Inflammatory macrophage treated with lipopolysaccharide for 4 hours (primary cell): Measurements from ENCODE around the gene C1orf35.

Experiments used
- DNase-seq: peaks from one replicate; pipeline ENCODE4 v3.0.0-alpha.2; 2020

C1orf35 gene

DNA sequence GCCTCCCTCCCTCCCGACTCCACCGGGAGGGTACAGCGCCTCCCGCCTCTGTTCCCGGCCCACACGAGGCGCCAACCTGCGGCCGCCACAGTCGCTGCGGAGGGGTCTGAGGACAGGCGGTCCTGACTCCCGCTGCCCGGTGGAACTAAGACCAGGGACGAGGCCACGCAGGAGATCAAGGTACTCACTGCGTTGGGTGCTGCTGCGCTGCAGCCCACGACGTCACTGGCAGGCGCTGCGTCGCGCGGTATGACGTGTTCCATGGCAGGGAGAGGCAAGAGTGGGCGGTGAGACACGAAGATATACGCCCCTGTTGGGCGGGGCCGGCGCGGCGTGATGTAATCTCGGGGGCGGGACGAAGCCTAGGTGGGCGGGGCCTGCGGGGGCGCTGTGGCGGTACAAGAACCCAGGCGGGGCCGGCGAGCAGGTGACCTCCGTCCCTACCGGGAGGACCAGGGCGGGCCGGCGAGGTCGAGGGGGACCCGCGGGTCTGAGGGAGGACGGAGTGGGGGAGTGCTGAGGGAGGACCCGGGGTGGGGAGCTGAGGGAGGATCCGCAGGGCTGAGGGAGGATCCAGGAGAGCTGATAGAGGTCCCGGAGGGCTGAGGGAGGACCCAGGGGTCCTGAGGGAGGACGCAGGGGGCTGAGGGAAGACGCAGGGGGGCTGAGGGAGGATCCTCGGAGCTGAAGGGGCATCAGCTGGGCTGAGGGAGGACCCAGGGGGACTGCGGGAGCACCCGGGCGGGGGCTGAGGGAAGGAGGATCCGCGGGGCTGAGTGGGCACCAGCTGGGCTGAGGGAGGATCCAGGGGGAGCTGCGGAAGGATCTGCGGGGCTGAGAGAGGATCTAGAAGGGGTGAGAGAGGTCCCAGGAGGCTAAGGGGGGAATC is 6.2 kb upstream of the C1orf35 start, which contains the start of gene MRPL55:
TSS of gene MRPL55 (minus strand) at position 227 of the 889 bp plus-strand sequence. CDS start 1,039 bp downstream, outside the sequence.
- DNase-seq = peak; percentile 98

DNA sequence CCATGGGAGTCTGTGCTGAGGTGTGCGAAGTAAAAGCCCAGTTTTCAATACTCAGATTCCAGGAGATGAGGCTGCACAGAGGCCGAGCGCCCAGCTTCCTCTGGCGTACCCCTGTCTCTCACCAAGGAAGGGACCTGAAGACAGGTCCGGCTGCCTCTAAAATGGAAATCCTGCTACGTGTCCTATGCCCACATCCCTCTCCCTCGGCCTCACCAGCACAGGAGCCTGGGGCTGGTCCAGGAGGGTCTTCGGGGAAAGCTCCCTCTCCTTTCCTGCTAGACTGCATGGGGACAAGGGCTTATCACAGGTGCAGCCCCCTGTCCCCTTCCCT is 5.6 kb upstream of the C1orf35 start:
- DNase-seq = no peak

DNA sequence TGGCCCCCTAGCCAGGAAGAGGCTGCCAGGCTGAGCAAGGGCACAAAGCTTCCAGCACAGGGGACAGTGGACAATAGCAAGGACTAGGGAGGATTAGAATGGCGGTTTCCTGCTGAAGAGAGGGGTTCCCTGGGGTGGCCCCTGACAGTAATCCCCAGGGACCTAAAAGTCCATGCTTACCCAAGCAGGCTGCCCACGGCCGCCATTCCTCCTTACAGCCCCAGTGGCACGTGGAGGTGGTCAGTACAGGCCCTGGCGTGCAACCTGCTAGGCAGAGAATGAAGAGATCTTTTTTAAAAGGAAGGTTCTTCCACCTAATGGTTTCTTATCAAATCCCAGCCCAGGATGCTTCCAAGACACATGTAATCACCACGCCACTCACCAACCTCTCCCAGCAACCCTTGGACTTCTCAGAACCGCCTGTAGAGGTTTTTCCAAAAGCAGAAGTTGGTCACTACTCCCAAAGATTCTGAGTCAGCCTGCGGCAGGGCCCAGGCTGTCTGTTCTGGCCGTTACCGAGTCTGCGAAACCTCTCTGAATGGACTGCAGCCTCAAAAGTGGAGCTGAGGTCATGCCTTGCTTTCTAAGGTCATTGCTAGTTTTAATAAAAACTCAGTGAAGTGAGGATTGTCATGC is 5.0 kb upstream of the C1orf35 start:
- peak; percentile 73 for DNase-seq

DNA sequence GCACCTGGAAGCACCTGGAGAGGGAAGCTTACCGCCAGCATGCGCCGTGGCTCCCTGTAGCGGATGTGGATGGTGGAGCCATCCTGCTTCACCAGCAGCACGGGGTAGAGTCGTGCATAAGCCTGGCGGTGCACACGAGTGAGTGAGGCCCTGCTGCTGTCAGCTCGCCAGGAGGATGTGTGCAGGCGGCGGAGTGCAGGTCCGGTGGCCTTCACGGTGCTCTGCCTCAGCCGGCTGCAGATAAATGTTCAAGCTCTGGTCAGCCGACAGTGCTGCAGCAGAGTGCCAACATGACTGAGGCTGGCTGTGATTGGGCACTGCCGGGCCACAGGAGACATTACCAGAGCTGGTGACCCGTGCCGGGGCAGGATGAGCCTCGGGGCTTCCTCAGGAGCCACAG is 4.5 kb upstream of the C1orf35 start:
- no peak for DNase-seq

DNA sequence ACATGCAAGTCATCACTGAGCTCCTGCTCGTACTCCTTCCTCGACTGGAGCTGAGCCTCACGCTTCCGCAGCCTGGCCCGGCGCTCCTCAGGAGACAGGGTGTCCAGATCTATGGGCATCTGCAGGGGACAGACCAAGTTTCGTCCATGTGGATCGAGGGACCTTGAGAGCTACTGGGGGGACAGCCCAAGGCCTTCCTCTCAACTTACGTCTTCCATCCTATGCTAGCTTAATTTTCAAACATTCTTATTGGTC is 3.6 kb upstream of the C1orf35 start:
- no peak for DNase-seq

DNA sequence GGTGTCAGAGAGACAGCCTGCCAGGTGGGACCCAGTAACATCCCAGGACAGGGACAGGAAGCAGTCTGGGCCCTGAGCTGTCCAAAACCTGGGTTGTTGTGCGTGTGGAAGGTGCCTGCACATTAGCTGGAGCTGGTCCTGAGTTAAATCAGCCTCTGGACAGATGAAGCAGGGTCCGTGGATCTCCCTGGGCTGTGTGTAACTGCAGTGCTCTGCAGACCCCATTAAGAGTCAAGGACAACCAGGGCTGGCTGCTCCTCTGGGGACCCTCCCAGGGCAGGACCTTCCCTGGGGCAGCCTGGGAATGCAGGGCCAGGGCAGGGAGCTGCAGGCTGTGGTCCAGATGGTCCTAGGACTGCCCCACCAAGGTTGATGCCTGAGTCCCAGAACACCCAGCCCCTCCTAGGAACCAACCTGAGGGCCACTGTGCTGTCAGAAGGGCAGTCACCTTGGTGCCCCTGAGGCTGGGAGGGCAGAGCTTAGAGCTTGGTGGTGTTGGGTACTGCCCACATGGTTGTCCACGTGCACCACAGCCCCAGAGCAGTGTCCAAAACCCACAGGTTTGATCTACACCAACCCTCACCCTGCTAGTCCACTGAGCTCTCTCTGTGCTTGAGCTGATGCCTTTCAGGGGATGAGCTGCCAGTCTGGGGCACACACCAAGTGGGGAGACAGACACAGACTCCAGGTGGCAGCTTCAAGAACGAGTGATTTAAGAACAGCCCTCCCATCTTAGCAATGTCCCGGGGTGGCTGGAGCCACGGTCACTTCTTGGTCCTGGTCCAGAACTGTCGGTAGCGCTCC is 3.1 kb upstream of the C1orf35 start:
- no peak for DNase-seq

DNA sequence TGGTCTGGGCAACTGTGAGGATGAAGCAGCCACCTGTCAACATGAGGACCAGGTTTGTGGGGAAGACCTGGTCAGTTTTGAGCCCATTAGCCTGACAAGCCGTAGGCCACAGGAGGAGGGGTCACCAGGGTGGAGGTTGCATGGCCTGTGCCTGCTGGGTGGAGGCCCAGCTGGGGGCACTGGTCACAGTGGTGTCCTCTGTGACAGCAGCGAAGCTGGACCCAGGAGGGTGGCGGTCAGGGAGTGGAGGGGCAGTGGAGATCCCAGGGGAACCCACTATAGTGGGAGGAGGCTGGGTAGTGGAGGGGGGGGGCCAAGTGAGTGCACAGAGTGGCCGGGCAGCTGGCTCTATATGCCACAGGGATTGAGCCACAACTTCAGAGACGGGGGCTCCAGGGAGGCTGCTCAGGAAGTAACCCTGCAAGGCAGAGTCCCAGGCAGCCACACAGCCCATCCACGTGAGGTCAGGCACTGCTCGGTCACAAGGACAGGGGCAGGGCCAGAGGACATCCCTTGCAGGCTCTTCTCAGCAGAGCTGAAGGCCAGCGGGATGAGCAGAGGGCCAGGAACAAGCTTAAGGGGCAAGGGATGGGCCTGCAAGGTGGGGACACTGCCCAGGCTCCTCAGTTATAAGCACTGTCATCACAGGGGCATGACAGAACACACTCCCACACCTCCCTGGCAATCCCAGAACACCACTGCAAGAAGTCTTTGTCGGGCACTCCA is 2.3 kb upstream of the C1orf35 start:
- no peak for DNase-seq

DNA sequence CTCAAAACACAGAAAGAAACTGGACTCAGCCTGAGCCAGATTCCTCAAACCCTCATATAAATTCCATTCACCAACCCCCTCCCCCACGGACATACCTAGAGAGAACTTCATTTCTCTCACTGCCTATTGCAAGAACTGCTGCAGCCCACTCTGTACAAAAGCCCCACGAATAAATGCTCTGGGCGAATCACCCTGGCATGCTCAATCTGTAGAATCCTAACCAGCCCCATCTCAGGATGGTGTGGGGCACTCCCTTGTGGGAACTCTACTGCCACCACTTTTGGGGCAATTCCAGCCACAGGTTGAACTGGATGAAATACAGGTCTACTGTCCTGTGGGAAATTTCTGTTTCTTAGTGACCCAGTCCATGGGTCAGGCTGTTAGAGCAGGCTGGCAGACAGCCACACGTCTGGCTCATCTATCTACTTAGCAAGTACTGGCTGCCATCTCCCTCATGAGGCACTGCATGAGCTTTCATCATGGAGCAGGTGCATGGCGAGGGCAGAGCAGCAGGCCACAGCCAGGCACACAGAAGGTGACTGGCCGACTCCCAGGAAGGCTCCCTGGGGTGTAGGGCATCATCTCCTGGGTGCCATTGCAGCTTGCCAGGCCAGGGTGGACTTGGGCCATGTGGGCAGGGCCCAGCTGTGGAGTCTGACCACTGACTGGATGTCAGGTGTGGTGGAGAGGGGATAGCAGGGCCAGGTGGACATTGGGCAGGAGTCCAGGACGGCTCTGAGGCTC is 1.6 kb upstream of the C1orf35 start:
- no peak for DNase-seq

DNA sequence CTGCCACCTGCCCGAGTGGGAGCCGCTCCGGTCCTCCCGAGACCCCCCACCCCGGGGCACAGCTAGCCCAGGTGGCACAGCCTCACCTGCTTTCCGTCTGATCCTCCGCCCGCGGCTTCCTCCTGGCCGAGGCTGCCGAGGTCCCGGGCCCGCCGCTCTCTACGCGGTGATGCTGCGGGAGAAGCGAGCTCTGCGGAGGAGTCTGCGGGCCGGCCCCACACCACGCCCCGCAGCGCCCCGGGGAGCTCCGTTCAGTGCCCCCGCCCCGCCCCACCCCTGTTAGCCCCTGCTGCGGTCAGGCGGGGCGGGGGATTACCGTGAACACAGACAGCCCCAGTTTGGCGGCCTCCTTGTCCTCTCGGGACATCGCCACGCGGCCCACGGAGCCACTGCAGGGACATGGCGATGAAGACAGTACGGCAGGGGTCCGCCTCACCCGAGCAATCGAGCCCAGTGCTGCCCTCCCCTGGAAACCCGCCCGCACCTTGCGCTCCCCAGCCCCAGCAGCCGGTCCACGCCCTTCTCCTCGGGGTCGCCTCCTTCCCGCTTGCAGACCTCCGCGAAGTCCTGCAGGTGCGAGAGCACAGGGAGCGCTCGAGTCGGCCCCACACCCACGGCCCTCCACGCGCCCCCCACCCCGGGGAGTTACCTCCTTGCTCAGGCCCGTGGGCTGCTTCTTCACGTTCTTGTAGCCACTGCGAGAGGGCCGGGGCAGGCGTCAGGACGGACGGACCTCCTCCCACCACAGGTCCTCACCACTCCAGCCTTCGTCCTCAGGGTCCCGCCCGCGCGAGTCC is 933 bp downstream of the C1orf35 start:
- DNase-seq = peak; percentile 29

DNA sequence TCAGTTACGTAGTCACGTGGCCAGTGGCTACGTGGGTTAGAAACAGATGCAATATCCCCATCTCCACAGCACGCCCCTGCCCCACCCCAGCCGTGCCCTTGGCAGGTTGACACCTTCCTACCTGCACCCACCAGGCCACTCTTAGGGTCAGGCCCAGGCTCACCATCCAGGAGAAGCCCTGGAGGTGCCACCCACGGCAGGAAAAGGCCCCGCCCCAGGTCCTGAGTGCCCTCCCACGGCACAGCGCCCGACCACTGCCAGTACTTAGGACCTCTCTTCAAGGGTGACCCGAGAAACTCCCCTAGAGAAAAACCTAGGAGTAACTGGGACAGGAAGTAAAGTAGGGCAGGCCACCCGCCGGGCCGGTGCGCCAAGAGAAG is 1.5 kb downstream of the C1orf35 start:
- DNase-seq = no peak

DNA sequence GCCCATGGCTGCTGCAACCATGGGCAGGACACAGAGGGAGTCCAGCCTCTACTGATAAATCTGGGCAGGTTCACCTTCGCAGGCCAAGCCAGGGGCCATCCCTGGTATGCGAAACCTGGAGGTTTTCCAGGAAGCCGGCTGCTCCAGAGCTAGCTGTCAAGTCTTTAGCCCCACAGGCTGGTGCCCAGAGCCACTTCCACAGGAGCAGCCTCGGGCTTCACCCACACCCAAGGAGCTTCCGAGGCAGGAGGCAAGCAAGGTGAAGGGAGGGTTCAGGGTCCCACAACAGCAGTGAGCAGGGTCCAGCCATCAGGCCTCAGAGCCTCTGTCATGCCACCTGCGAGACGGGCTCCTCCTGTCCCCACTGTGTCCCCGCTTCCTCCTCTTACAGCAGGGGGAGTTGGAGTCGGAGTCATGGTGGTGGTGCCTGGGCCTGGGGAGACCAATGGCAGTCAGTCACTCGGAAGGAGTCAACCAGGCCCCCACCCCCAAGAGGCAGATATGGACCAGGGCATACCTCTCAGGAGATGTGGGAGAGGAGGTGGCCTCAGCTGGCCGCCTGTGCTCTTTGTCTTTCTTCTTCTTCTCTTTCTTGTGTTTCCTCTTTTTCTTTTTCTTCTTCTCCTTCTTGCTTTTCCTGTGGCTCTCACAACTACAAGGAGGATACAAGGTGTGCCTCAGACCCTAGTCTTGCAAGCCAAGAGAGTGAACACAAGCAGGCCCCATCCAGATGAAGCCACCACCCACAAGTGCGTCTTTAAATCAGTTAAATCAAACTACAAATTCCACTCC is 2.1 kb downstream of the C1orf35 start:
- DNase-seq = no peak

DNA sequence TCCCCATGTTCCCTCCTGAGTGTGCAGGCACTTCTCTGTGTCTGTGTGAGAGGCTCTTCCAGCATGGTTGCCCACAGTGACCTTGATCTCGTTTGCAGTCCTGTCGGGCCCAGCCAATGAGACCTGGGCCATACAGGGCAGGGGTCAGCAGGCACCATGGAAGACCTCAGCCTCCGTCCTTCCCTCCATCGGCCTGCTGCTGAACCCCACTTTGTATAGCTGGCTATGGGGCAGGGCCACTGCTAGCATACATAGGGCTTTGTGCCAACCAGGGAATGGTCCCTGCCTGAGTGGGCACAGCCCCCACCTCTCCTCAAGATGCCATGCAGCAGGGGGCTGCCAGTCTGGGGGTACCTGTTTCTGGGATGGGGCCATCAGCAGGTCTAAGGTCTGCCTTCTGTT is 3.8 kb downstream of the C1orf35 start:
- DNase-seq = no peak

DNA sequence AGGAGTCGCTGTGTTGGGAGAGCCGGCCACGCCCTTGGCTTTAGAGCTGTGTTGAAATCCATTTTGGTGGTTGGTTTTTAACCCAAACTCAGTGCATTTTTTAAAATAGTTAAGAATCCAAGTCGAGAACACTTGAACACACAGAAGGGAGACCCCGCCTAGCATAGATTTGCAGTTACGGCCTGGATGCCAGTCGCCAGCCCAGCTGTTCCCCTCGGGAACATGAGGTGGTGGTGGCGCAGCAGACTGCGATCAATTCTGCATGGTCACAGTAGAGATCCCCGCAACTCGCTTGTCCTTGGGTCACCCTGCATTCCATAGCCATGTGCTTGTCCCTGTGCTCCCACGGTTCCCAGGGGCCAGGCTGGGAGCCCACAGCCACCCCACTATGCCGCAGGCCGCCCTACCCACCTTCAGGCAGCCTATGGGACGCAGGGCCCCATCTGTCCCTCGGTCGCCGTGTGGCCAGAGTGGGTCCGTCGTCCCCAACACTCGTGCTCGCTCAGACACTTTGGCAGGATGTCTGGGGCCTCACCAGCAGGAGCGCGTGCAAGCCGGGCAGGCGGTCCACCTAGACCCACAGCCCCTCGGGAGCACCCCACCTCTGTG is 4.7 kb downstream of the C1orf35 start:
- DNase-seq = no peak

DNA sequence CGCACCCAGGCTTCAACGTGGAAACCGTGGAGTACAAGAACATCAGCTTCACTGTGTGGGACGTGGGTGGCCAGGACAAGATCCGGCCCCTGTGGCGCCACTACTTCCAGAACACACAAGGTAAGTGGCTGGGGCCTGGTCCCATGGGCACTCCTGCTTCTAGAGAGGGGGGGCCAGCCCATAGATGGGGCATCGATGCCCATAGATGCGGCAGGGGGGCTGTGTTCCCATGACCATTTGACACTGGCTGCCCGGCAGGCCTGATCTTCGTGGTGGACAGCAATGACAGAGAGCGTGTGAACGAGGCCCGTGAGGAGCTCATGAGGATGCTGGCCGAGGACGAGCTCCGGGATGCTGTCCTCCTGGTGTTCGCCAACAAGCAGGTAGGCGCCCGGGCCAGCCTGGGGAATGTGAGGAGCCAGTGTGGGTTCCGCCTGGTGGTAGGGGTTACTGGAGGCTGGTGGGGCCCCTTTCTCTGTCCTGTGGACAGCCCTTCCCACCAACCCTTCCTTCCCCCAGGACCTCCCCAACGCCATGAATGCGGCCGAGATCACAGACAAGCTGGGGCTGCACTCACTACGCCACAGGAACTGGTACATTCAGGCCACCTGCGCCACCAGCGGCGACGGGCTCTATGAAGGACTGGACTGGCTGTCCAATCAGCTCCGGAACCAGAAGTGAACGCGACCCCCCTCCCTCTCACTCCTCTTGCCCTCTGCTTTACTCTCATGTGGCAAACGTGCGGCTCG is 5.6 kb downstream of the C1orf35 start:
- no peak for DNase-seq

DNA sequence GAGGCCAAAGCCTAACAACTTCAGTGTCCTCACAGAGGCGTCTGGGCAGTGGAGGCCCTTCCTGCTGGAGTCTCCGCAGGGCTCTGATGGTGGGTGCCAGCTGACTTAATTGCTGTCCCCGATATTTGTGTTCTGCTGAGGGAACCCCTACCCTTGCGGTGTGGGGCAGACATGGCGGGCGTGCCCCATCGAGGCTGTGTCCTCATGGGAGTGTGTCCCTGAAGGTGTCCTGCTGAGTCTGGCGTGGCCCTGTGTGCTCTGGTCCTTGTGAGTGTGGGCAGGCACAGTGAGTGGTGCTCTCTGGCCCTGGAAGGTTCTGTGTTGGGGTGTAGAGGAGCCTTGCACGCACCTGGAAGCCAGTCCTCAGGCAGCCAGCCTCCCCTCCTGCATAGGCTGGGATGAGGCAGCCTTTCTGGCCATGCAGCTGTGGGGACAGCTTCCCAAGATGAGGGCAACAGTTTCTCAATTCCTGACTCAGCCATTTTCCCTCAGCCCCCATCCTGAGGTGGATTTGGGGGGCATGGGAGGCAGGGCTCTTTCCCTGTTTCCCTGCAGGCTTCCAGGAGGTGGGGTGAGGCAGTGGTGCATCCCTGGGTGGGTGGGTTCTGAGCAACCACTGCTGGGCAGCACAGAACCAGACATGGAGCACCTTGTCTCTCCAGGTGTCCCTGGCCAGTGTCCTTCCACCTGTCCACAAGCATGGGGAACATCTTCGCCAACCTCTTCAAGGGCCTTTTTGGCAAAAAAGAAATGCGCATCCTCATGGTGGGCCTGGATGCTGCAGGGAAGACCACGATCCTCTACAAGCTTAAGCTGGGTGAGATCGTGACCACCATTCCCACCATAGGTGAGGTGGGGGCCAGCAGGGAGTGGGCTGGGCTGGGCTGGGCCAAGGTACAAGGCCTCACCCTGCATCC is 6.5 kb downstream of the C1orf35 start:
- no peak for DNase-seq

DNA sequence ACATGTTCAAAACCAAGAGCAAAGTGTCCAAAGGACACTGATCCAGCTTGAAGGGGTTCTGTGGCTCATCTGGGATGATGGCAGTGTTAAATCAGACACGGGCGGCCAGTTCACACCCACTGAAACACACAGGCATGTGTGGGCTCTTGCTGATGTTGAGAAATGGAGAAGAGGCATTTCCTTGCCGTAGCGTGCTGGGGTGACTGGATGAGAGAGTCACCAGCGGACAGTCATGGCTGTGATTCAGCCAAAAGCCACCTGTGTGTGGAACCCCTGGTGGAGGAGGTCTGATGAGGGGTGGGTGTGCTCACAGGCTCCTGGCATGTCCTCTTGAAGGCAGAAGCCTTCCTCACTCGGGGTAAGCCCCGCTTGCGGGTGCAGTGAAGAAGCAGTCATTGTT is 7.2 kb downstream of the C1orf35 start:
- DNase-seq = peak; percentile 65

DNA sequence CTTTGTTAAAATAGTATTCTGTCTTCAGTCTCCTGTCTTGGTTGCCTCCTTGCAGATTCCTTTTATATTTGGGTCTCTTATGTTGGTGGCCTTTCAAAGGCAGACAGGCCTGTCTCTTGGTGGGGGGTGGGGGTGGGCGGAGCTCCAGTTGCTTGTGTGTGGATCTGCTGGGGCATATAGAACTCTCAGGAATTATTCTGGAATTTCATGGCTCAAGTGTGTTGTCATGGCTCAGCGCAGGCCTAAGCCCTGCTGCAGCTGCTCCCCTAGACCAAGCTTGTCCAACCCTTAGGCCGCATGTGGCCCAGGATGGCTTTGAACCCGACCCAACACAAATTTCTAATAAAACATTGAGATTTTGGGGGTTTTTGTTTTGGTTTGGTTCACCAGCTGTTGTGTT is 8.0 kb downstream of the C1orf35 start:
- no peak for DNase-seq

DNA sequence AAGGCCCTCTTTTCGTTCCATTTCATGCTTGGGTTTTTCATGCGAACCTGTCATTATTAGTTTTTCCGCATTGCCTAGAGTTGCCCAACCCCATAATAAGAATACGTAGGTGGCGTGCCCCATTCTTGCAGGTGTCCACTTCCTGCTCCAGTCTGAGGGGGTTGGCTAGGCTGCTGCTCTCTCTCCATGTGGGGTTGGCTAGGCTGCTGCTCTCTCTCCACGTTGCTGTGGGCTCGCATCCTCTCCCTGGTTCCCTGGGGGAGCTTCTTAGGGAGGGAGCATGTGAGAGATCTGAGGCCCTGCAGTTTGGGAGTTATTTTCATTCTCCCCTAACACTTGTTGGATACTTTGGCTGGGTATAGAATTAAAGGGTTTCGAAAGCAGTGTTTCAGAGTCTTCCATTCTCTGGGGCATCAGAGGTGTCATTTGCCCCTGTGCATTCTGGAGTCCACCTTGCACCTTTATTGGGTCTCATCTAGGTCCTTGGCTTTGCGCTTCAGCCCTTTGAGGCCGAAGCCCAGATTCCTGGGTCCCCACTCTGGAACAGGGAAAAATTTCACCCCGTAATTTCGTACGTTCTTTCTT is 8.6 kb downstream of the C1orf35 start:
- no peak for DNase-seq
